Astrocyte (in vitro differentiated cells and primary cell): ENCODE data around the gene RUFY1.

Source experiments
- EZH2 ChIP-seq: IDR thresholded peaks from 2 replicates; pipeline ENCODE4 v1.6.1; 2012; ENCODE audit warnings: mild to moderate bottlenecking, low read length, inconsistent platforms; ENCODE audit not compliant: insufficient read depth
- TF ChIP-seq, protein P1 (sequence below): IDR thresholded peaks from 2 replicates; pipeline ENCODE4 v1.5.1; 2011; ENCODE audit warnings: low read depth, mild to moderate bottlenecking, inconsistent platforms, low read length, moderate library complexity; ENCODE audit not compliant: insufficient read depth

GRCh38 chr5:179617930-179618329 lies 67.6 kb downstream of the RUFY1 start:
- TF ChIP-seq, protein P1, sequence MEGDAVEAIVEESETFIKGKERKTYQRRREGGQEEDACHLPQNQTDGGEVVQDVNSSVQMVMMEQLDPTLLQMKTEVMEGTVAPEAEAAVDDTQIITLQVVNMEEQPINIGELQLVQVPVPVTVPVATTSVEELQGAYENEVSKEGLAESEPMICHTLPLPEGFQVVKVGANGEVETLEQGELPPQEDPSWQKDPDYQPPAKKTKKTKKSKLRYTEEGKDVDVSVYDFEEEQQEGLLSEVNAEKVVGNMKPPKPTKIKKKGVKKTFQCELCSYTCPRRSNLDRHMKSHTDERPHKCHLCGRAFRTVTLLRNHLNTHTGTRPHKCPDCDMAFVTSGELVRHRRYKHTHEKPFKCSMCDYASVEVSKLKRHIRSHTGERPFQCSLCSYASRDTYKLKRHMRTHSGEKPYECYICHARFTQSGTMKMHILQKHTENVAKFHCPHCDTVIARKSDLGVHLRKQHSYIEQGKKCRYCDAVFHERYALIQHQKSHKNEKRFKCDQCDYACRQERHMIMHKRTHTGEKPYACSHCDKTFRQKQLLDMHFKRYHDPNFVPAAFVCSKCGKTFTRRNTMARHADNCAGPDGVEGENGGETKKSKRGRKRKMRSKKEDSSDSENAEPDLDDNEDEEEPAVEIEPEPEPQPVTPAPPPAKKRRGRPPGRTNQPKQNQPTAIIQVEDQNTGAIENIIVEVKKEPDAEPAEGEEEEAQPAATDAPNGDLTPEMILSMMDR = no peak
- TF ChIP-seq EZH2 = no peak
